Measurements from ENCODE around the gene C2orf80.

Gene C2orf80

DNA sequence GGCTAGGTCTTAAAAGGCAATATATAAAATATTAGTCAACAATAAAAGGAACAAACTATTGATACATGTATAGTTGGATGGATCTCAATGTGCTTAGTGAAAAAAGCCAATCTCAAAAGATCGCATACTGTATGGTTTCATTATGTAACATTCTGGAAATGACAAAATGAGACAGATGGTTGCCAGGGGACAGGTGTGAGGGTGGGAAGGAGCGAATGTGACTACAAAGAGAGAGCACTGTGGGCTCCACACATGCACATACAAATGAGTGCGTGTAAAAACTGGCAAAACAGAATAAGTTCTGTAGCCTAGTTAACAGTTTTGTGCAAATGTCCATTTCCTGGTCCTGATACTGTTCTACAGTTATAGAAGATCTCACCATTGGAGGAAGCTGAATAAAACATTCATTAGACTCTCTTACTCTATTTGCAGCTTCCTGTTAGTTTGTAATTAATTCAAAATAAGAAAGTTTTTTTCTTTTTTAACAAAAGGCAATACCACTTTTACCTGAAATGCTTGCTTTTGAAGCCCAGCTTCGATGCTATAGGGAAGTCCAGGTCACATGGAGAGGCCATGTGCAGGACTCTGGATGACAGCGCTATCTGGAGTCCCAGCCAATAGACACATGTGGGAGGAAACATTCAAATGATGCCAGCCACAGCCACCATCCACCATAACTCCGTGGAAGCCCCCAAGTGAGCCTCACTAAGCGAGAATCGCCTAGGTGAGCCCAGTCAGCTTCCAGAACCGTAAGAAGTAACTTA lies 21.0 kb upstream of the C2orf80 start:
- TF ChIP-seq, protein P1, sequence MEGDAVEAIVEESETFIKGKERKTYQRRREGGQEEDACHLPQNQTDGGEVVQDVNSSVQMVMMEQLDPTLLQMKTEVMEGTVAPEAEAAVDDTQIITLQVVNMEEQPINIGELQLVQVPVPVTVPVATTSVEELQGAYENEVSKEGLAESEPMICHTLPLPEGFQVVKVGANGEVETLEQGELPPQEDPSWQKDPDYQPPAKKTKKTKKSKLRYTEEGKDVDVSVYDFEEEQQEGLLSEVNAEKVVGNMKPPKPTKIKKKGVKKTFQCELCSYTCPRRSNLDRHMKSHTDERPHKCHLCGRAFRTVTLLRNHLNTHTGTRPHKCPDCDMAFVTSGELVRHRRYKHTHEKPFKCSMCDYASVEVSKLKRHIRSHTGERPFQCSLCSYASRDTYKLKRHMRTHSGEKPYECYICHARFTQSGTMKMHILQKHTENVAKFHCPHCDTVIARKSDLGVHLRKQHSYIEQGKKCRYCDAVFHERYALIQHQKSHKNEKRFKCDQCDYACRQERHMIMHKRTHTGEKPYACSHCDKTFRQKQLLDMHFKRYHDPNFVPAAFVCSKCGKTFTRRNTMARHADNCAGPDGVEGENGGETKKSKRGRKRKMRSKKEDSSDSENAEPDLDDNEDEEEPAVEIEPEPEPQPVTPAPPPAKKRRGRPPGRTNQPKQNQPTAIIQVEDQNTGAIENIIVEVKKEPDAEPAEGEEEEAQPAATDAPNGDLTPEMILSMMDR (IDR thresholded peaks at IDR 0.05; ENCODE audit: extremely low read depth, missing control alignments) = no peak
- no peak for DNase-seq (ENCODE audit: low spot score)

DNA sequence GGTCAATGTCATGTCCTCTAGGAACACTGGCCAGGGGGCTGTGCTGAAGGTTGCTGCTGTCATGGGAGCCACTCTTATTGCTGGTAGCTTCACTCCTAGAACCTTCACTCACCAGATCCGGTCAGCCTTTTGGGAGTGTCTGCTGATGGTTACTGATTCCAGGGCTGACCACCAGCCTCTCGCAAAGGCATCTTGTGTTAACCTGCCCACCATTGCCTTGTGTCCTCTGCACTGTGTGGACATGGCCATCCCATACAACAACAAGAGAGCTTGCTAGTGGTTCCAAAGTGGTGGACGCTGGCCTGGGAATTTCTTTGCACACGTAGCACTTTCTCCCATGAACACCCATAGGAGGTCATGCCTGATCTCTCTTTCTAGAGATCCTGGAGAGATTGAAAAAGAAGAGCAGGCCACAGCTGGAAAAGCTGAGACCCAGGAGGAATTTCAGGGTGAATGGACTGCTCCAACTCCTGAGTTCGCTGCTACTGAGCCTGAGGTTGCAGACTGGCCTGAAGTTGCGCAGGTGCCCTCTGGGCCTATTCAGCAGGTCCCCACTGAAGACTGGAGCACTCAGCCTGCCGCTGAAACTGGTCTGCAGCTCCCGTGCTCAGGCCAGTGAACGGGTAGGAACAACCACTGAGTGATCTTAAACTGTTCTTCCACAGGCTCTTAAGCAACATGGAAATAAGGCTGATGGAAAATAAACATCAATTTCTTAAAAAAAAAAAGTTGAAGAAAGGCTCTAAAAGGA lies 18.7 kb upstream of the C2orf80 start:
- TF ChIP-seq, protein P1 (IDR thresholded peaks at IDR 0.05; ENCODE audit: extremely low read depth, missing control alignments) = no peak
- no peak for DNase-seq (ENCODE audit: low spot score)

DNA sequence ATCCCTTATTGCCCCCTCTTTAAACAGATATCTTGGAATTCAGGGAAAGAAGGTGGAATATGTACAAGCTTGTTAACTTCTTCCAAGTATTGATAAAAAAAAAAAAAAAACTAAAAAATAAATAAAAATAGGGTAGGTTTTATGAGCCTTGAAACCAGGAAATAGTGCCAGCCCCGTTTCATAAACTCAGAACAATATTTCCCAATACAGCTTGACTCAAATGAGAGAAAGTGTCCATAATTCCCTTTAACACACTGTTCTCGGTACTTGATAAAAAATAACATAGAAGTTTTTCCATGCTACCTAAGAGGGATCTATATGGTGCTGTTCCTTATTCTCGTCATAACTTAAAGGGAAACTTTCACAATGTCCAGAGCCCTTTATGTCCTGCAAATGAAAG lies 17.9 kb upstream of the C2orf80 start:
- TF ChIP-seq, protein P1 (IDR thresholded peaks at IDR 0.05; ENCODE audit: extremely low read depth, missing control alignments) = no peak

DNA sequence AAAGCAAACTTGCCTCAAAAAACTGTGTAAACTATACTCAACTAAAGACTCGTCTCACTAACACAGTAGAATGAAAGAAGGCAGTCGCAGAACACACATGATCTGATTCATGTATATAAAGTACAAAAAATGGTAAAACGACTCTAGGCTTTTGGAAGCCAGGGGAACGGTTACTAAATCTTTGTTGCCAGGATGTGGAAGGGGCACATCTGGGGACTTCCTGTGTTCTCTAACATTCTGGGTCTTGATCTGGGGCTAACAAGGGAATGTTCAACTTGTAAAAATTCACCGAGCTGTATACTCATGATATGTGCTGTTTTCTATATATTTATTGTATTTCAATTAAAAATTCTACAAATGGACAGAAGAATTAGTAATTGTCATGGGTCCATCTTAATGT lies 14.3 kb upstream of the C2orf80 start:
- TF ChIP-seq, protein P1 (IDR thresholded peaks at IDR 0.05; ENCODE audit: extremely low read depth, missing control alignments) = no peak
- DNase-seq (ENCODE audit: low spot score) = no peak

More for the DNA sequence above, 17.9 kb upstream of the C2orf80 start:
- no peak for DNase-seq (ENCODE audit: low spot score)

DNA sequence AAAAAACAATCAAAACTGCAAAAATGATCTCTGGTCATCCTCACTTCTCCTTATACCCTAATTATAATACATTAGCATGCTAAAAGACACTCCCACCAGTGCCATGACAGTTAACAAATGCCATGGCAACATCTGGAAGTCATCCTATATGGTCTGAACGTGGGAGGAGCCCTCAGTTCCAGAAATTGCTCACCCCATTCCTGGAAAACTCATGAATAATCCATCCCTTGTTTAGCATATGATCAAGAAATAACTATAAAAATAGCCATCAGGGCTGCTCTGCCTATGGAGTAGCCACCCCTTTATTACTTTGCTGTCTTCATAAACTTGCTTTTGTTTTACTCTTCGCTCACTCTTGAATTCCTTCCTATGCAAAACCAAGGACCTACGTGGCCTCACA lies 5.7 kb upstream of the C2orf80 start:
- TF ChIP-seq, protein P1 (IDR thresholded peaks at IDR 0.05; ENCODE audit: extremely low read depth, missing control alignments) = no peak
- DNase-seq (ENCODE audit: low spot score) = no peak

DNA sequence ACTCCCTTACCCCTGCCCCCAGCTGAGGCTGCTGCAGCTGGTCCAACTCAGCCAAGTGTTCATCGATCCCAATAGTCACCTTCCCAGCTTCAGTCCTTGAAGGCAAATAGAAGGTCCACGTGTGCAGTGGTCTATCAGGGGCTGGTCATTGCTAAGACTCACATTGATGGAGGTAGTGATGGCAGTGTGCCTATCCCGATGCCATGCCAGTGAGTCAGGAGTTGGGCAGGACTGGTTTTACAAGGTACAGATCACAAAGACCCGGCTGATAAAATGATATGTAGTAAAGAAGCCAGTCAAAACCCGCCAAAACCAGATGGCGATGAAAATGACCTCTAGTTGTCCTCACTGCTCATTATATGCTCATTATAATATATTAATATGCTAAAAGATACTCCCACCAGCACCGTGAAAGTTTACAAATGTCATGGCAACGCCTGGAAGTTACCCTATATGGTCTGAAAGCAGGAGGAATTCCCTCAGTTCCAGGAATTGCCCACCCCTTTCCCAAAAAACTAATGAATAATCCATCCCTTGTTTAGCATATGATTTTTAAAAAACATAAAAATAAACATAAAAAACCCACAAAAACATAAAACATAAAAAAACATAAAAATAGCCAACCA lies 2.9 kb upstream of the C2orf80 start:
- no peak for DNase-seq (ENCODE audit: low spot score)
- TF ChIP-seq, protein P1 (IDR thresholded peaks at IDR 0.05; ENCODE audit: extremely low read depth, missing control alignments) = no peak
